ENCODE data around the gene ST8SIA6. TPM values are rescaled to one million over a fixed set of nuclear protein-coding genes. Genes with fewer than 3 reads are reported as not detected.
A peak's percentile ranks its signal among the peaks of the same experiment; 100 is the strongest.
"Not testable (repeated sequence)": the region's sequence is repeated elsewhere in the genome, so short reads cannot be mapped to it uniquely, and the experiment has no call there.

ST8SIA6 gene
- total and polyA plus RNA-seq, 8 donors: 3.3 to 13.3 (median 8.8) TPM

DNA sequence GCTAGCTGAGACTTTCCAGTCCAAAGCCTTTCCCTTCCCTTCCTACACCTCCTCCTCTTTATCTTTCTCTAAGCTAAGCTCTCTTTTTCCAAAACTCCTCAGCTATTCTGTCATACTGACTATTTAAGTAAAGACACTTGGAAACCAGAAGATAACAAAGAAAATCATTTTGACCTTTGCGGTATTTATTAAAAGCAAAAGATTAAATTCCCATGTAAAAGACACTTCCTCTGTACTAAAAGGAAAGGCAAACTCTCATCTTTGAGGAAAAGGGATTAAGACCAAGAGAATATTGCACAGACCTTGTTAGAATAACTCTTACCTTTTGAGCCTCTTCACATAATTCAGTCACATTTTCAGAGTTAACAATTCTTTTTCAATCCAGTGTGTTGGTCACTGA lies 15.8 kb downstream of the ST8SIA6 start:
- intact Hi-C loops (cut with DNase I): no loop called here
- ATAC-seq: no peak

DNA sequence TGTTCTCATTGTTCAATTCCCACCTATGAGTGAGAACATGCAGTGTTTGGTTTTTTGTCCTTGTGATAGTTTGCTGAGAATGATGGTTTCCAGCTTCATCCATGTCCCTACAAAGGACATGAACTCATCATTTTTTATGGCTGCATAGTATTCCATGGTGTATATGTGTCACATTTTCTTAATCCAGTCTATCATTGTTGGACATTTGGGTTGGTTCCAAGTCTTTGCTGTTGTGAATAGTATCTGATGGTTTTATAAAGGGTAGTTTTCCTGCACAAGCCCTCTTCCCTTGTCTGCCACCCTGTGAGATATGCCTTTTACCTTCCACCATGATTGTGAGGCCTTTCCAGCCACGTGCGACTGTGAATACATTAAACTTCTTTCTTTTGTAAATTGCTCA lies 17.8 kb downstream of the ST8SIA6 start:
- H3K4me1 ChIP-seq; H3K36me3 ChIP-seq; H3K4me3 ChIP-seq; H3K9me3 ChIP-seq; H3K27ac ChIP-seq; DNase-seq; intact Hi-C loops (cut with DNase I); H3K27me3 ChIP-seq; ATAC-seq: not testable (repeated sequence)

More for the DNA sequence above, 15.8 kb downstream of the ST8SIA6 start:
- Histone ChIP-seq H3K9me3 (no peaks in the 10 kb centered on the region), H3K4me3 (no peak overlapping the region), H3K4me1 (no peaks in the 10 kb centered on the region), H3K27me3 (no peaks in the 10 kb centered on the region), H3K27ac (no peak overlapping the region), H3K36me3 (no peaks in the 10 kb centered on the region)
- DNase-seq: no peak
- TF ChIP-seq, protein P1, sequence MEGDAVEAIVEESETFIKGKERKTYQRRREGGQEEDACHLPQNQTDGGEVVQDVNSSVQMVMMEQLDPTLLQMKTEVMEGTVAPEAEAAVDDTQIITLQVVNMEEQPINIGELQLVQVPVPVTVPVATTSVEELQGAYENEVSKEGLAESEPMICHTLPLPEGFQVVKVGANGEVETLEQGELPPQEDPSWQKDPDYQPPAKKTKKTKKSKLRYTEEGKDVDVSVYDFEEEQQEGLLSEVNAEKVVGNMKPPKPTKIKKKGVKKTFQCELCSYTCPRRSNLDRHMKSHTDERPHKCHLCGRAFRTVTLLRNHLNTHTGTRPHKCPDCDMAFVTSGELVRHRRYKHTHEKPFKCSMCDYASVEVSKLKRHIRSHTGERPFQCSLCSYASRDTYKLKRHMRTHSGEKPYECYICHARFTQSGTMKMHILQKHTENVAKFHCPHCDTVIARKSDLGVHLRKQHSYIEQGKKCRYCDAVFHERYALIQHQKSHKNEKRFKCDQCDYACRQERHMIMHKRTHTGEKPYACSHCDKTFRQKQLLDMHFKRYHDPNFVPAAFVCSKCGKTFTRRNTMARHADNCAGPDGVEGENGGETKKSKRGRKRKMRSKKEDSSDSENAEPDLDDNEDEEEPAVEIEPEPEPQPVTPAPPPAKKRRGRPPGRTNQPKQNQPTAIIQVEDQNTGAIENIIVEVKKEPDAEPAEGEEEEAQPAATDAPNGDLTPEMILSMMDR (IDR thresholded peaks at IDR 0.05): no peak

- H3K27me3 ChIP-seq: peaks cover 0 to 3% of the 10 kb centered on the region in 2 donors
- no peaks in the 10 kb centered on the region for H3K4me1 ChIP-seq
- TF ChIP-seq, protein P1 (IDR thresholded peaks at IDR 0.05): no peak
- no peak overlapping the region for H3K27ac ChIP-seq
- intact Hi-C loops (cut with DNase I): no loop called here
- H3K4me3 ChIP-seq: no peak overlapping the region
- H3K36me3 ChIP-seq: no peaks in the 10 kb centered on the region
- H3K9me3 ChIP-seq: no peaks in the 10 kb centered on the region
- ATAC-seq: no peak
- no peak for DNase-seq
Observed at GRCh38 chr10:17435953-17436352, 18.4 kb downstream of the ST8SIA6 start.

- TF ChIP-seq, protein P1 (IDR thresholded peaks at IDR 0.05): no peak
- no peaks in the 10 kb centered on the region for H3K9me3 ChIP-seq
- peak overlapping the region in 1 of 2 donors; percentile 19 for H3K27ac ChIP-seq
- DNase-seq (no peak), ATAC-seq (no peak)
- intact Hi-C loops (cut with DNase I): no loop called here
- H3K4me1 ChIP-seq: no peaks in the 10 kb centered on the region
- H3K4me3 ChIP-seq: no peak overlapping the region
- peaks cover 0 to 3% of the 10 kb centered on the region in 2 donors for H3K27me3 ChIP-seq
- no peaks in the 10 kb centered on the region for H3K36me3 ChIP-seq
Observed at GRCh38 chr10:17435187-17435586, 19.2 kb downstream of the ST8SIA6 start.

DNA sequence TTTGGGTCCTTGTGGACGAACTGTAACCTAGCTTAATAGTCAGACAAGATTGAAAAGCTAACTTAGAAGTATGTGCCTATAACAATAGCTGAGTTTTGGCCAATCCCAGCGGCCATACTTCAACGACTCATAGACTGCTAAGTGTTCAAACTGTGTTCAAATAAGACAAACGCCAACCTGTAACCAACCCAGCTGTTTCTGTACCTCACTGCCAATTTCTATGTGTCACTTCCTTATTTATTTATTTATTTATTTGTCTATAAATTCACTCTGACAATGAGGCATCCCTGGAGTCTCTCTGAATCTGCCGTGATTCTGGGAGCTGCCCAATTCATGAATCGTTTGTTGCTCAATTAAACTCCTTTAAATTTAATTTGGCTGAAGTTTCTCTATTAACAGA lies 21.7 kb downstream of the ST8SIA6 start:
- DNase-seq (no peak), ATAC-seq (no peak)
- Histone ChIP-seq H3K27ac (no peak overlapping the region), H3K4me1 (peaks cover 0 to 18% of the 10 kb centered on the region in 2 donors), H3K27me3 (peaks cover 0 to 22% of the 10 kb centered on the region in 2 donors), H3K4me3 (no peak overlapping the region), H3K9me3 (no peaks in the 10 kb centered on the region), H3K36me3 (no peaks in the 10 kb centered on the region)
- intact Hi-C loops (cut with DNase I): no loop called here
- TF ChIP-seq, protein P1 (IDR thresholded peaks at IDR 0.05): no peak

DNA sequence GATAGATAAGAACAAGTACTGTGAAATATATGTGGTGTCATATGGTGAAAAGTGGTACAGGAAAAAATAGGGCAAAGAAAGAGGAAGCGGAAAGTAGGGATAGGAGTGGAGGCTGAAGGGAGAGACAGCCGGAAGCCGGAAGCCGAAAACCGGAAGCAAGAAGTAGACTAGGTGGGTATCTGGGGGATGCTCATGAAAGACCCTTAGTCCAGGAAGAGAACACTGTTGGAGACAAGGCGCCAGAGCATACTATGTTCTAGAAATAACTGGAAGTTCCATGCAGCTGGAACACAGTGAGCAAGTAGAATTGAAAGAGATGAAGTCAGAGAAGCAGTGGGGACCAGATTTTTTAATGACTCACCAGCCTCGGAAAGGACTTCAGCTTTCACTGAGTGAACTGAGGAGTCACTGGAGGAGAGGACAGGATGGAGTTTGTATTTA lies 22.5 kb downstream of the ST8SIA6 start:
- ATAC-seq (no peak), DNase-seq (no peak)
- H3K4me1 ChIP-seq: peaks cover 0 to 22% of the 10 kb centered on the region in 2 donors
- H3K36me3 ChIP-seq: no peaks in the 10 kb centered on the region
- H3K27ac ChIP-seq: no peak overlapping the region
- H3K4me3 ChIP-seq: no peak overlapping the region
- TF ChIP-seq, protein P1 (IDR thresholded peaks at IDR 0.05): no peak
- intact Hi-C loops (cut with DNase I): no loop called here
- H3K9me3 ChIP-seq: no peaks in the 10 kb centered on the region
- peaks cover 0 to 26% of the 10 kb centered on the region in 2 donors for H3K27me3 ChIP-seq

Data from left lung (tissue), 10 donors.